Mesenchymal stem cell (in vitro differentiated cells and primary cell): ENCODE data around the gene RAPGEF4.

Source experiments
- DNase-seq: peaks from one replicate; pipeline ENCODE4 v3.0.0-alpha.2; 2013
- H2AFZ ChIP-seq: one replicate; pipeline ENCODE4 v1.6.1; 2013; ENCODE audit warnings: low read depth, mild to moderate bottlenecking, control low read depth, inconsistent platforms, low read length, moderate library complexity
- H2AK5ac ChIP-seq: 2 replicates; pipeline ENCODE4 v1.6.1; 2013; ENCODE audit warnings: low read length, moderate library complexity, mild to moderate bottlenecking, inconsistent platforms; ENCODE audit not compliant: severe bottlenecking
- H2BK120ac ChIP-seq: one replicate; pipeline ENCODE4 v1.6.1; 2013; ENCODE audit warnings: low read depth, mild to moderate bottlenecking, inconsistent platforms, low read length, moderate library complexity
- H2BK12ac ChIP-seq, 2 experiments: one replicate each; pipeline ENCODE4 v1.6.1; 2013; ENCODE audit warnings: inconsistent platforms in 2 of 2, low read length in 2 of 2, mild to moderate bottlenecking in 2 of 2, moderate library complexity in 2 of 2, control low read depth in 1 of 2
- H2BK15ac ChIP-seq: one replicate; pipeline ENCODE4 v1.6.1; 2013; ENCODE audit warnings: mild to moderate bottlenecking, low read depth, inconsistent platforms; ENCODE audit not compliant: poor library complexity, severe bottlenecking
- H2BK5ac ChIP-seq: 2 replicates; pipeline ENCODE4 v1.6.1; 2013; ENCODE audit warnings: low read depth, mild to moderate bottlenecking, low read length, control low read depth, inconsistent platforms; ENCODE audit not compliant: poor library complexity, severe bottlenecking
- H3K14ac ChIP-seq, 2 experiments: one replicate each; pipeline ENCODE4 v1.6.1; 2013; ENCODE audit warnings: inconsistent platforms in 2 of 2, low read length in 2 of 2, control low read depth in 1 of 2, mild to moderate bottlenecking in 1 of 2, moderate library complexity in 1 of 2
- H3K18ac ChIP-seq, 2 experiments: one replicate each; pipeline ENCODE4 v1.6.1; 2013; ENCODE audit warnings: inconsistent platforms in 2 of 2, low read length in 2 of 2, control low read depth in 1 of 2, low read depth in 1 of 2, mild to moderate bottlenecking in 1 of 2
- H3K23ac ChIP-seq, 2 experiments: one replicate each; pipeline ENCODE4 v1.6.1; 2013; ENCODE audit warnings: inconsistent platforms in 2 of 2, low read length in 2 of 2, mild to moderate bottlenecking in 2 of 2, moderate library complexity in 2 of 2, control low read depth in 1 of 2
- H3K27ac ChIP-seq: 2 replicates; pipeline ENCODE4 v1.5.1; 2013; ENCODE audit warnings: mild to moderate bottlenecking, moderate library complexity, low read length, control low read depth, inconsistent platforms; ENCODE audit not compliant: poor library complexity, severe bottlenecking
- H3K27me3 ChIP-seq, 2 experiments: 2 replicates each; pipeline versions ENCODE4 v1.6.1 to v1.7.0; 2013; ENCODE audit warnings: low read length in 2 of 2, mild to moderate bottlenecking in 2 of 2, moderate library complexity in 2 of 2, control low read depth in 1 of 2, inconsistent platforms in 1 of 2; ENCODE audit not compliant: control insufficient read depth in 1 of 2, insufficient read depth in 1 of 2
- H3K36me3 ChIP-seq, 2 experiments: 2 replicates each; pipeline versions ENCODE4 v1.6.1 to v1.7.0; 2013; ENCODE audit warnings: low read length in 2 of 2, control low read depth in 1 of 2, inconsistent platforms in 1 of 2, low read depth in 1 of 2, mild to moderate bottlenecking in 1 of 2; ENCODE audit not compliant: insufficient read depth in 2 of 2, control insufficient read depth in 1 of 2
- H3K4ac ChIP-seq, 2 experiments: one replicate each; pipeline ENCODE4 v1.6.1; 2013; ENCODE audit warnings: inconsistent platforms in 2 of 2, low read length in 2 of 2, mild to moderate bottlenecking in 2 of 2, moderate library complexity in 2 of 2, control low read depth in 1 of 2, low read depth in 1 of 2
- H3K4me1 ChIP-seq: 2 replicates; pipeline ENCODE4 v1.6.1; 2013; ENCODE audit warnings: low read depth, low read length, control low read depth; ENCODE audit not compliant: control insufficient read depth, insufficient read depth
- H3K4me2 ChIP-seq: 2 replicates; pipeline ENCODE4 v1.6.1; 2013; ENCODE audit warnings: low read length, mild to moderate bottlenecking, inconsistent platforms; ENCODE audit not compliant: poor library complexity, severe bottlenecking
- H3K4me3 ChIP-seq, 2 experiments: 2 replicates each; pipeline versions ENCODE4 v1.5.1 to v1.7.0; 2013; ENCODE audit warnings: low read length in 2 of 2, mild to moderate bottlenecking in 2 of 2, control low read depth in 1 of 2, low read depth in 1 of 2; ENCODE audit not compliant: insufficient read depth in 1 of 2
- H3K79me1 ChIP-seq: replicated peaks from 2 replicates; pipeline ENCODE4 v1.6.1; 2013; ENCODE audit warnings: mild to moderate bottlenecking, control low read depth, low read length, inconsistent platforms; ENCODE audit not compliant: poor library complexity, severe bottlenecking
- H3K9ac ChIP-seq: 2 replicates; pipeline ENCODE4 v1.7.0; 2013; ENCODE audit warnings: mild to moderate bottlenecking, low read length, moderate library complexity
- H3K9me3 ChIP-seq: 2 replicates; pipeline ENCODE4 v1.7.0; 2013; ENCODE audit warnings: mild to moderate bottlenecking, low read length; ENCODE audit not compliant: control insufficient read depth
- H4K8ac ChIP-seq: one replicate; pipeline ENCODE4 v1.6.1; 2013; ENCODE audit warnings: inconsistent platforms, mild to moderate bottlenecking, low read length, moderate library complexity
- H4K91ac ChIP-seq: one replicate; pipeline ENCODE4 v1.6.1; 2013; ENCODE audit warnings: mild to moderate bottlenecking, low read length, inconsistent platforms
- WGBS: methylation state at CpG from one replicate; pipeline ENCODE4 v1.1.7; 2013; ENCODE audit warnings: mixed read lengths; 5-methylcytosine and 5-hydroxymethylcytosine counted together

The RAPGEF4 gene

GRCh38 chr2:172855588-172855987 is 119.9 kb downstream of the RAPGEF4 start:
- H3K27me3 ChIP-seq: no peaks in the 10 kb centered on the region
- H3K18ac ChIP-seq: no peak overlapping the region
- H3K79me1 ChIP-seq: no peaks in the 10 kb centered on the region

GRCh38 chr2:172856606-172857005 is 121.0 kb downstream of the RAPGEF4 start:
- Histone ChIP-seq H2AFZ (no peak overlapping the region), H3K4me3 (no peak overlapping the region), H3K9me3 (no peaks in the 10 kb centered on the region), H2BK120ac (no peak overlapping the region), H2AK5ac (no peak overlapping the region), H3K23ac (no peak overlapping the region), H4K91ac (no peak overlapping the region), H2BK15ac (no peak overlapping the region), H3K4me1 (no peaks in the 10 kb centered on the region), H3K18ac (no peak overlapping the region), H3K27ac (no peak overlapping the region), H3K27me3 (no peaks in the 10 kb centered on the region), H2BK5ac (no peak overlapping the region), H4K8ac (no peak overlapping the region), H3K4me2 (no peak overlapping the region), H3K36me3 (no peaks in the 10 kb centered on the region), H3K4ac (no peak overlapping the region), H3K79me1 (no peaks in the 10 kb centered on the region), H2BK12ac (no peak overlapping the region), H3K14ac (no peak overlapping the region), H3K9ac (no peak overlapping the region)
- no CpG with 5 or more reads among the region's 2 CpGs for WGBS
- DNase-seq: no peak

More at GRCh38 chr2:172855588-172855987, 119.9 kb downstream of the RAPGEF4 start:
- no peak overlapping the region for H3K14ac ChIP-seq
- H3K4me3 ChIP-seq: no peak overlapping the region
- no peak for DNase-seq
- H4K91ac ChIP-seq: no peak overlapping the region
- no peak overlapping the region for H3K9ac ChIP-seq
- no peak overlapping the region for H3K4me2 ChIP-seq
- H2BK120ac ChIP-seq: no peak overlapping the region
- H2BK5ac ChIP-seq: no peak overlapping the region
- H2AK5ac ChIP-seq: no peak overlapping the region
- no peak overlapping the region for H3K27ac ChIP-seq
- H2BK12ac ChIP-seq: no peak overlapping the region
- H3K36me3 ChIP-seq: no peaks in the 10 kb centered on the region
- H3K4ac ChIP-seq: no peak overlapping the region
- no peak overlapping the region for H3K23ac ChIP-seq
- no peak overlapping the region for H2BK15ac ChIP-seq
- no peak overlapping the region for H4K8ac ChIP-seq
- no peak overlapping the region for H2AFZ ChIP-seq
- no peaks in the 10 kb centered on the region for H3K4me1 ChIP-seq
- H3K9me3 ChIP-seq: no peaks in the 10 kb centered on the region

GRCh38 chr2:172858473-172858745 is 122.8 kb downstream of the RAPGEF4 start:
- no peak overlapping the region for H4K91ac ChIP-seq
- H3K79me1 ChIP-seq: no peaks in the 10 kb centered on the region
- no peak overlapping the region for H2AFZ ChIP-seq
- H3K9me3 ChIP-seq: no peaks in the 10 kb centered on the region
- H4K8ac ChIP-seq: no peak overlapping the region
- WGBS: 67% methylated on average over 1 of the region's 1 CpG
- H2BK12ac ChIP-seq: no peak overlapping the region
- no peak overlapping the region for H3K4ac ChIP-seq
- no peak for DNase-seq
- no peak overlapping the region for H3K14ac ChIP-seq
- H3K4me1 ChIP-seq: no peaks in the 10 kb centered on the region
- H3K27me3 ChIP-seq: no peaks in the 10 kb centered on the region
- H3K4me2 ChIP-seq: no peak overlapping the region
- no peak overlapping the region for H3K4me3 ChIP-seq
- H2AK5ac ChIP-seq: no peak overlapping the region
- H2BK15ac ChIP-seq: no peak overlapping the region
- H2BK120ac ChIP-seq: no peak overlapping the region
- no peak overlapping the region for H2BK5ac ChIP-seq
- H3K36me3 ChIP-seq: no peaks in the 10 kb centered on the region
- H3K18ac ChIP-seq: no peak overlapping the region
- H3K23ac ChIP-seq: no peak overlapping the region
- no peak overlapping the region for H3K9ac ChIP-seq
- H3K27ac ChIP-seq: no peak overlapping the region

- H3K4me3 ChIP-seq: no peak overlapping the region
- no peak overlapping the region for H3K23ac ChIP-seq
- H3K4me1 ChIP-seq: no peaks in the 10 kb centered on the region
- H3K14ac ChIP-seq: no peak overlapping the region
- no peaks in the 10 kb centered on the region for H3K79me1 ChIP-seq
- peak overlapping the region; percentile 29 for H2AFZ ChIP-seq
- H4K8ac ChIP-seq: no peak overlapping the region
- no peak overlapping the region for H3K4ac ChIP-seq
- H2BK12ac ChIP-seq: no peak overlapping the region
- no peak overlapping the region for H2BK15ac ChIP-seq
- H2AK5ac ChIP-seq: no peak overlapping the region
- H3K27me3 ChIP-seq: no peaks in the 10 kb centered on the region
- H3K36me3 ChIP-seq: no peaks in the 10 kb centered on the region
- no peak overlapping the region for H3K27ac ChIP-seq
- H3K9me3 ChIP-seq: no peaks in the 10 kb centered on the region
- no peak overlapping the region for H2BK120ac ChIP-seq
- DNase-seq: peak; percentile 17
- H2BK5ac ChIP-seq: no peak overlapping the region
- no peak overlapping the region for H3K4me2 ChIP-seq
- H3K18ac ChIP-seq: peak overlapping the region in 1 of 2 experiments; percentile 0
- WGBS: 42% methylated on average over 9 of the region's 9 CpGs
- H4K91ac ChIP-seq: no peak overlapping the region
- H3K9ac ChIP-seq: no peak overlapping the region
Measured at GRCh38 chr2:172859581-172860335, 124.1 kb downstream of the RAPGEF4 start.
